HAP-1 (cell line): ENCODE data around the gene CCDC144A.
"Not testable (repeated sequence)": the region's sequence is repeated elsewhere in the genome, so short reads cannot be mapped to it uniquely, and the experiment has no call there.

Source experiments
- DNase-seq, 2 experiments: peaks; one replicate each; pipeline ENCODE4 v3.0.0-alpha.2; 2016 to 2020; ENCODE audit warnings: low spot score in 2 of 2
- H3K27me3 ChIP-seq: fragments of 250-450 bp; sonication (Bioruptor Pico); 2 replicates; pipeline ENCODE4 v1.5.1; 2020; ENCODE audit warnings: low read depth, mild to moderate bottlenecking, moderate library complexity
- H3K36me3 ChIP-seq: fragments of 250-450 bp; sonication (Bioruptor Pico); replicated peaks from 2 replicates; pipeline ENCODE4 v1.5.1; 2020; ENCODE audit warnings: mild to moderate bottlenecking
- H3K4me1 ChIP-seq: fragments of 250-450 bp; sonication (Bioruptor Pico); 2 replicates; pipeline ENCODE4 v1.5.1; 2020; ENCODE audit warnings: mild to moderate bottlenecking
- H3K4me3 ChIP-seq: fragments of 250-450 bp; sonication (Bioruptor Pico); 2 replicates; pipeline ENCODE4 v1.5.1; 2020; ENCODE audit warnings: mild to moderate bottlenecking, moderate library complexity
- H3K9me3 ChIP-seq: fragments of 250-450 bp; sonication (Bioruptor Pico); 2 replicates; pipeline ENCODE4 v1.5.1; 2020; ENCODE audit warnings: mild to moderate bottlenecking, moderate library complexity
- in situ Hi-C: fragments of 300-500 bp; cut with MboI; formaldehyde crosslinking; loops from 3 replicates; pipeline ENCODE4 v1.14.3; 2020; ENCODE audit warnings: low sequenced_read_pairs, inconsistent platforms, mixed read lengths

CCDC144A gene

GRCh38 chr17:16788889-16789536 lies 99.0 kb downstream of the CCDC144A start:
- H3K4me3 ChIP-seq, H3K4me1 ChIP-seq, H3K36me3 ChIP-seq, H3K9me3 ChIP-seq, in situ Hi-C loops, H3K27me3 ChIP-seq, DNase-seq: not testable (repeated sequence)

GRCh38 chr17:16789622-16790021 lies 99.6 kb downstream of the CCDC144A start:
- in situ Hi-C loops, result not testable (repeated sequence)

GRCh38 chr17:16790313-16790871 lies 100.4 kb downstream of the CCDC144A start:
- H3K4me1 ChIP-seq, DNase-seq, H3K36me3 ChIP-seq, H3K9me3 ChIP-seq, in situ Hi-C loops, H3K4me3 ChIP-seq, H3K27me3 ChIP-seq: not testable (repeated sequence)

More at GRCh38 chr17:16789622-16790021, 99.6 kb downstream of the CCDC144A start:
- H3K36me3 ChIP-seq, H3K4me3 ChIP-seq, H3K9me3 ChIP-seq, H3K27me3 ChIP-seq, DNase-seq, H3K4me1 ChIP-seq: not testable (repeated sequence)

- H3K4me3 ChIP-seq, H3K27me3 ChIP-seq, H3K36me3 ChIP-seq, H3K4me1 ChIP-seq, in situ Hi-C loops, H3K9me3 ChIP-seq, DNase-seq: not testable (repeated sequence)
Measured at GRCh38 chr17:16794215-16794614, 104.2 kb downstream of the CCDC144A start.

GRCh38 chr17:16795894-16796293 lies 105.9 kb downstream of the CCDC144A start:
- DNase-seq, H3K9me3 ChIP-seq, in situ Hi-C loops, H3K27me3 ChIP-seq, H3K4me1 ChIP-seq, H3K36me3 ChIP-seq, H3K4me3 ChIP-seq: not testable (repeated sequence)

- H3K4me1 ChIP-seq, H3K36me3 ChIP-seq, H3K9me3 ChIP-seq, H3K27me3 ChIP-seq, H3K4me3 ChIP-seq, DNase-seq: not testable (repeated sequence)
- in situ Hi-C loops, result loop anchor here (25.0 kb wide), 1 partner anchor 1582 kb away; the partner anchor contains the start of gene EVPLL
Measured at GRCh38 chr17:16804851-16805250, 114.8 kb downstream of the CCDC144A start.

GRCh38 chr17:16806599-16806998 lies 116.6 kb downstream of the CCDC144A start:
- H3K36me3 ChIP-seq, H3K4me1 ChIP-seq, DNase-seq, H3K27me3 ChIP-seq, H3K4me3 ChIP-seq, H3K9me3 ChIP-seq: not testable (repeated sequence)
- in situ Hi-C loops, result loop anchor here (25.0 kb wide), 1 partner anchor 1581 kb away; the partner anchor contains the start of gene EVPLL

- in situ Hi-C loops, result loop anchor here (25.0 kb wide), 1 partner anchor 1580 kb away; the partner anchor contains the start of gene EVPLL
- not testable (repeated sequence) for H3K4me3 ChIP-seq, H3K9me3 ChIP-seq, DNase-seq, H3K27me3 ChIP-seq, H3K4me1 ChIP-seq, H3K36me3 ChIP-seq
Measured at GRCh38 chr17:16807620-16808019, 117.6 kb downstream of the CCDC144A start.

GRCh38 chr17:16810236-16810635 lies 120.2 kb downstream of the CCDC144A start:
- in situ Hi-C loops, result loop anchor here (25.0 kb wide), 1 partner anchor 1577 kb away; the partner anchor contains the start of gene EVPLL
- not testable (repeated sequence) for H3K27me3 ChIP-seq, H3K4me1 ChIP-seq, DNase-seq, H3K36me3 ChIP-seq, H3K9me3 ChIP-seq, H3K4me3 ChIP-seq

GRCh38 chr17:16812126-16812525 lies 122.1 kb downstream of the CCDC144A start:
- peak in 1 of 2 experiments; percentile 73 for DNase-seq
- not testable (repeated sequence) for H3K4me1 ChIP-seq, H3K9me3 ChIP-seq, H3K36me3 ChIP-seq, H3K4me3 ChIP-seq, H3K27me3 ChIP-seq
- in situ Hi-C loops, result loop anchor here (25.0 kb wide), 1 partner anchor 1575 kb away; the partner anchor contains the start of gene EVPLL

GRCh38 chr17:16814439-16814838 lies 124.4 kb downstream of the CCDC144A start:
- DNase-seq, result no peak
- no peaks in the 10 kb centered on the region for H3K27me3 ChIP-seq
- H3K9me3 ChIP-seq, result no peaks in the 10 kb centered on the region
- H3K4me1 ChIP-seq, result no peaks in the 10 kb centered on the region
- in situ Hi-C loops, result loop anchor here (25.0 kb wide), 1 partner anchor 1573 kb away; the partner anchor contains the start of gene EVPLL
- no peaks in the 10 kb centered on the region for H3K36me3 ChIP-seq
- no peak overlapping the region for H3K4me3 ChIP-seq

- no peaks in the 10 kb centered on the region for H3K9me3 ChIP-seq
- H3K4me1 ChIP-seq, result no peaks in the 10 kb centered on the region
- DNase-seq, result no peak
- H3K27me3 ChIP-seq, result no peaks in the 10 kb centered on the region
- H3K36me3 ChIP-seq, result no peaks in the 10 kb centered on the region
- no peak overlapping the region for H3K4me3 ChIP-seq
- in situ Hi-C loops, result loop anchor here (25.0 kb wide), 1 partner anchor 1570 kb away; the partner anchor contains the start of gene EVPLL
Measured at GRCh38 chr17:16817201-16817600, 127.2 kb downstream of the CCDC144A start.

- not testable (repeated sequence) for H3K9me3 ChIP-seq, H3K4me3 ChIP-seq, H3K36me3 ChIP-seq, H3K27me3 ChIP-seq, DNase-seq, H3K4me1 ChIP-seq
- in situ Hi-C loops, result loop anchor here (25.0 kb wide), 1 partner anchor 1569 kb away; the partner anchor contains the start of gene EVPLL
Measured at GRCh38 chr17:16817940-16818339, 127.9 kb downstream of the CCDC144A start.

GRCh38 chr17:16818340-16818739 lies 128.3 kb downstream of the CCDC144A start:
- DNase-seq, result no peak
- H3K4me1 ChIP-seq, result no peaks in the 10 kb centered on the region
- H3K4me3 ChIP-seq, result no peak overlapping the region
- no peaks in the 10 kb centered on the region for H3K27me3 ChIP-seq
- no peaks in the 10 kb centered on the region for H3K36me3 ChIP-seq
- no peaks in the 10 kb centered on the region for H3K9me3 ChIP-seq
- in situ Hi-C loops, result loop anchor here (25.0 kb wide), 1 partner anchor 1569 kb away; the partner anchor contains the start of gene EVPLL
